GM12891 (cell line): ENCODE results near the gene CARD14.

ENCODE experiments used
- POLR2A ChIP-seq: IDR thresholded peaks from 2 replicates; pipeline ENCODE4 v1.6.1; 2011; ENCODE audit warnings: low read depth, low read length, control low read depth
- POLR2AphosphoS5 ChIP-seq: IDR thresholded peaks from 2 replicates; pipeline ENCODE4 v1.6.1; 2011; ENCODE audit warnings: low read depth, low read length, control low read depth
- TAF1 ChIP-seq: IDR thresholded peaks from 2 replicates; pipeline ENCODE4 v1.6.1; 2011; ENCODE audit warnings: low read depth, low read length, control low read depth

GRCh38 chr17:80252871-80253270 lies 83.0 kb downstream of the CARD14 start:
- TF ChIP-seq POLR2A = no peak
- TF ChIP-seq TAF1 = no peak
- no peak for TF ChIP-seq POLR2AphosphoS5
